Breast epithelium (tissue), 4 donors: ENCODE measurements around the gene AMMECR1L. TPM values are rescaled to one million over a fixed set of nuclear protein-coding genes. Genes with fewer than 3 reads are reported as not detected.
"Not testable (repeated sequence)": the region's sequence is repeated elsewhere in the genome, so short reads cannot be mapped to it uniquely, and the experiment has no call there.

Experiments
- DNase-seq, 2 donors: peaks; one replicate each; pipeline ENCODE4 v3.0.0-alpha.2; 2019; ENCODE audit warnings: low spot score in 2 of 2
- H3K27ac ChIP-seq, 2 donors: fragments of 200-600 bp; sonication (generic) in 1 of 2; one replicate each; pipeline ENCODE4 v1.5.1; 2016 to 2019; ENCODE audit warnings: mild to moderate bottlenecking in 1 of 2
- H3K27me3 ChIP-seq, 2 donors: fragments of 200-600 bp; sonication (generic) in 1 of 2; one replicate each; pipeline versions ENCODE4 v1.5.1 to v1.6.0; 2017 to 2019; ENCODE audit warnings: control low read depth in 1 of 2, mild to moderate bottlenecking in 1 of 2
- H3K36me3 ChIP-seq: fragments of 200-600 bp; one replicate; pipeline ENCODE4 v1.5.1; 2019
- H3K4me1 ChIP-seq, 2 donors: fragments of 200-600 bp; sonication (generic); one replicate each; pipeline ENCODE4 v1.5.1; 2016 to 2019; ENCODE audit warnings: control low read depth in 1 of 2
- H3K4me3 ChIP-seq, 3 donors: fragments of 200-600 bp; sonication (generic); 1 replicate in 2 of 3; 2 replicates in 1 of 3; pipeline ENCODE4 v1.5.1; 2016 to 2019; ENCODE audit warnings: mild to moderate bottlenecking in 3 of 3, moderate library complexity in 2 of 3
- H3K9me3 ChIP-seq, 2 donors: fragments of 200-600 bp; sonication (generic) in 1 of 2; one replicate each; pipeline ENCODE4 v1.5.1; 2016 to 2019; ENCODE audit warnings: control low read depth in 1 of 2
- CTCF ChIP-seq, 3 donors: fragments of 450-650 bp; IDR thresholded peaks; one replicate each; pipeline ENCODE4 v1.5.1; 2016 to 2017; ENCODE audit warnings: antibody characterized with exemption in 3 of 3, mild to moderate bottlenecking in 3 of 3, moderate library complexity in 3 of 3
- POLR2A ChIP-seq: fragments of 450-650 bp; IDR thresholded peaks from one replicate; pipeline ENCODE4 v1.6.1; 2016; ENCODE audit warnings: antibody characterized with exemption, mild to moderate bottlenecking, moderate library complexity
- POLR2AphosphoS5 ChIP-seq, 3 donors: sonication (generic); formaldehyde crosslinking; IDR thresholded peaks; one replicate each; pipeline ENCODE4 v1.6.1; 2017; ENCODE audit warnings: antibody characterized with exemption in 3 of 3
- intact Hi-C: fragments of 100-400 bp; cut with DNase I; formaldehyde crosslinking; loops from one replicate; pipeline ENCODE4 v1.15.1; 2023; ENCODE audit warnings: low total_unique reads
- total RNA-seq, 3 donors: library from RNA; depleted of rRNA; stranded (reverse); fragments of >200 nt; gene quantifications; one replicate each; pipeline ENCODE4 v1.1.0, GENCODE V29; 2016

The AMMECR1L gene
- total RNA-seq, 3 donors from 2014 or later, result 14.4 to 16.4 (median 15.0) TPM

DNA sequence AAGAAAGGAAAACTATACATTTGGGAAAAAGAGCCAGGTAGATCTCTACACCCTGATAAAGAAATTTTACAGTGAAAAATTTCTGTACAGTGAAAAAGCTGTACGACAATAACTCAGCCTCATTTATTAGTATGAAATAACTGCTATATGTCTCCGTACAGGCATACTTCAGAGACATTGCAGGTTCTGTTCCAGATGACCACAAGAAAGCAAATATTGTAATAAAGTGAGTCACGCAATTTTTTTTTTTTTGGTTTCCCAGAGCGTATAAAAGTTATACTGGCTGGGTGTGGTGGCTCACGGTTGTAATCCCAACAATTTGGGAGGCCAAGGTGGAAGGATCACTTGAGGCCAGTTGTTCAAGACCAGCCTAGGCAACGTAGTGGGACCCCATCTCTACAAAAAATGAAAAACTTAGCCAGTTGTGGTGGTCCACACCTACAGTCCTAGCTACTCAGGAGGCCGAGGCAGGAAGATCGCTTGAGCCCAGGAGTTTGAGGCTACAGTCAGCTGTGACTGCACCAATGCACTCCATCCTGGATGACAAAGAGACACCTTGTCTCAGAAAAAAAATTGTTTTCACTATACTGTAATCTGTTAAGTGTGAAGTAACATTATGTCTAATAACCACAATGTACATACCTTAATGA, 28.2 kb upstream of the AMMECR1L start:
- Histone ChIP-seq H3K9me3 (peaks cover 0 to 3% of the 10 kb centered on the region in 2 donors), H3K27me3 (no peaks in the 10 kb centered on the region), H3K36me3 (no peaks in the 10 kb centered on the region), H3K4me1 (no peaks in the 10 kb centered on the region), H3K27ac (no peak overlapping the region), H3K4me3 (no peak overlapping the region)
- no peak for TF ChIP-seq POLR2A
- TF ChIP-seq CTCF (IDR thresholded peaks at IDR 0.05), result no peak
- no peak for TF ChIP-seq POLR2AphosphoS5 (IDR thresholded peaks at IDR 0.05)
- intact Hi-C loops, result no loop called here
- DNase-seq, result no peak

DNA sequence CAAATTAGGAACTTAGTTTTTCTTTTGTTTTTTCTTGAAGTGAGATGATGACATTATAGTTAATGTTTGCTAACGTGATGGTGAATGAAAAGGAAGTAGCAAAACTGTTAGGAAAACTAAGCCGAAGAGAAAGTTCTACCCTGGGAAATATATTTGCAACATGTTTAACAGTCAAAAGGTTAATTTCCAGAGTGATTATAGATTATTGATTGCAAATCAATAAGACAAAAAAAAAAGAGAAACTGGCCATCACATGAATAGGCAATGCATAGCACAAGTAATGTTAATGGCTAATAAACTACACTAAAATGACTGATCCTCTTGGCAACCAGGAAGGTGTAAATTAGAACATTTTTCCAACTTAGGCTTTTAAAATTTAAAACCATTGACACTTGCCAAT, 26.0 kb upstream of the AMMECR1L start:
- H3K27ac ChIP-seq, result no peak overlapping the region
- TF ChIP-seq CTCF (IDR thresholded peaks at IDR 0.05) (no peak), POLR2A (no peak), POLR2AphosphoS5 (IDR thresholded peaks at IDR 0.05) (no peak)
- H3K4me1 ChIP-seq, result no peaks in the 10 kb centered on the region
- intact Hi-C loops, result no loop called here
- H3K4me3 ChIP-seq, result no peak overlapping the region
- no peak for DNase-seq
- no peaks in the 10 kb centered on the region for H3K36me3 ChIP-seq
- H3K27me3 ChIP-seq, result no peaks in the 10 kb centered on the region
- H3K9me3 ChIP-seq, result no peaks in the 10 kb centered on the region

DNA sequence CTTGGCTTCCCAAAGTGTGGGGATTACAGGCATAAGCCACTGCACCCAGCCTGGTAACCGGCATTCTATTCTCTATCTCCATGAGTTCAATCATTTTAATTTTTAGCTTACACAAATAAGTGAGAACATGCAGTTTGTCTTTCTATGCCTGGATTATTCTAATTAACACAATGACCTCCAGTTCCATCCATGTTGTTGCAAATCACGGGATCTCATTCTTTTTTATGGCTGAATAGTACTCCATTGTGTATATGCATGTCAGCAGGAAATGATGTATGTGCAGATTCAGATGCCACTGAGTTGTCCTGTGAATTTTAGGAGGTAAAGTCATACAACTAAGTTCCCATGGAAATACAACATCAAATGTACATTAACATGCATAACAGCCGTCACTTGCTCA, 24.7 kb upstream of the AMMECR1L start:
- no peak overlapping the region for H3K27ac ChIP-seq
- intact Hi-C loops, result no loop called here
- no peak for TF ChIP-seq POLR2AphosphoS5 (IDR thresholded peaks at IDR 0.05)
- no peak for TF ChIP-seq CTCF (IDR thresholded peaks at IDR 0.05)
- no peak for TF ChIP-seq POLR2A
- H3K27me3 ChIP-seq, result no peaks in the 10 kb centered on the region
- H3K36me3 ChIP-seq, result no peaks in the 10 kb centered on the region
- H3K4me3 ChIP-seq, result no peak overlapping the region
- H3K9me3 ChIP-seq, result no peaks in the 10 kb centered on the region
- H3K4me1 ChIP-seq, result no peaks in the 10 kb centered on the region
- DNase-seq, result no peak

- H3K4me3 ChIP-seq, result no peak overlapping the region
- H3K27me3 ChIP-seq, result no peaks in the 10 kb centered on the region
- no peaks in the 10 kb centered on the region for H3K4me1 ChIP-seq
- no peak for DNase-seq
- TF ChIP-seq POLR2AphosphoS5 (IDR thresholded peaks at IDR 0.05) (no peak), CTCF (IDR thresholded peaks at IDR 0.05) (no peak), POLR2A (no peak)
- H3K27ac ChIP-seq, result no peak overlapping the region
- intact Hi-C loops, result no loop called here
- no peaks in the 10 kb centered on the region for H3K36me3 ChIP-seq
- no peaks in the 10 kb centered on the region for H3K9me3 ChIP-seq
Measured at GRCh38 chr2:127909019-127909418, 23.3 kb upstream of the AMMECR1L start.

- not testable (repeated sequence) for H3K27me3 ChIP-seq
Measured at GRCh38 chr2:127907733-127908400, 22.1 kb upstream of the AMMECR1L start.

More at GRCh38 chr2:127907733-127908400, 22.1 kb upstream of the AMMECR1L start:
- H3K36me3 ChIP-seq, H3K27ac ChIP-seq, H3K9me3 ChIP-seq, H3K4me1 ChIP-seq, intact Hi-C loops, H3K4me3 ChIP-seq, DNase-seq: not testable (repeated sequence)
